Activated T-cell treated with anti-CD3 and anti-CD28 coated beads, Interleukin-2, amount 50 U/mL, for 24 hours (primary cell): ENCODE measurements around the gene MRM3.
"Not testable (repeated sequence)": the region's sequence is repeated elsewhere in the genome, so short reads cannot be mapped to it uniquely, and the experiment has no call there.

ENCODE experiments used
- DNase-seq: peaks from one replicate; pipeline ENCODE4 v3.0.0-alpha.2; 2020
- H3K27ac Mint-ChIP-seq: 2 replicates; pipeline ENCODE4 v1.8.0; 2020; ENCODE audit warnings: mild to moderate bottlenecking, mixed read lengths
- H3K27me3 Mint-ChIP-seq: 2 replicates; pipeline ENCODE4 v1.8.0; 2020; ENCODE audit warnings: mixed read lengths
- H3K36me3 Mint-ChIP-seq: 2 replicates; pipeline ENCODE4 v1.8.0; 2020; ENCODE audit warnings: low read depth, mixed read lengths
- H3K4me1 Mint-ChIP-seq: 2 replicates; pipeline ENCODE4 v1.8.0; 2020; ENCODE audit warnings: low read depth, mixed read lengths
- H3K4me3 Mint-ChIP-seq: 2 replicates; pipeline ENCODE4 v1.8.0; 2020; ENCODE audit warnings: mild to moderate bottlenecking, moderate library complexity, mixed read lengths
- H3K9me3 Mint-ChIP-seq: 2 replicates; pipeline ENCODE4 v1.8.0; 2020; ENCODE audit warnings: mixed read lengths

The MRM3 gene

DNA sequence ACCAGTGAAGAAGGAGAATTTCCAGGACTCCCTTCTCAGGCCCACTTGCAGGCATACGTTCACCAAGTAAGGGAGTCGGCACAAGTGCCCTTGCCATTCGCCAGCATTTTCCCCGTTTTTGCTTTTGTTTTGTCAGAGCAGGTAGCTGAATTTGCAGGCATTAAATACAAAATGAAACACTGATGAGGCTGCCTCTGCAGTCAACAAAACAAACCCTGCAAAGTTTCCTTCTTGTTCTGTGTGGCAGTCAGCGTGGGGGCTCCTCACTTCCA lies 7.9 kb upstream of the MRM3 start:
- Mint-ChIP-seq H3K27ac (peak overlapping the region; percentile 91), H3K27me3 (no peaks in the 10 kb centered on the region)

DNA sequence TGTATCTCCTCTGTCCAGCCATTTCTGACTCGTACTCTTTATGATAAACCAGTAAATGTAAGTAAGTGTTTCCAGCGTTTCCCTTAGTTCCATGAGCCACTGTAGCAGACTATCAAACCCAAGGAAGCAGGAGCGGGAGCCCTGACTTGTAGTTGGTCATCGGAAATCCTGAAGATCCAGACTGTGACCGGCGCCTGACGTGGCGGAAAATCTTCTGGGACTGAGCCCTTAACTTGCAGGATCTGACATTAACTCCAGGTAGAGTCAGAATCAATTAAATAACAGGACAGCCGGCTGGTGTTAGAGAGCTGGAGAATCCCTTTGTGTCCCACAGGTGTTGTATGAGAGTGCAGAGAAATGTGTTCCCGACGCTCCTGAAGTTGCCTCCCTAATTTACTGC lies 4.1 kb upstream of the MRM3 start:
- H3K36me3 Mint-ChIP-seq: peaks cover 86% of the 10 kb centered on the region
- no peak overlapping the region for H3K4me3 Mint-ChIP-seq
- H3K4me1 Mint-ChIP-seq: peaks cover 34% of the 10 kb centered on the region
- no peaks in the 10 kb centered on the region for H3K27me3 Mint-ChIP-seq
- no peak for DNase-seq
- H3K9me3 Mint-ChIP-seq: no peaks in the 10 kb centered on the region
- H3K27ac Mint-ChIP-seq: no peak overlapping the region

More for the DNA sequence above, 7.9 kb upstream of the MRM3 start:
- no peak for DNase-seq
- Mint-ChIP-seq H3K4me3 (peak overlapping the region; percentile 54), H3K4me1 (peaks cover 25% of the 10 kb centered on the region), H3K36me3 (peaks cover 93% of the 10 kb centered on the region), H3K9me3 (no peaks in the 10 kb centered on the region)

DNA sequence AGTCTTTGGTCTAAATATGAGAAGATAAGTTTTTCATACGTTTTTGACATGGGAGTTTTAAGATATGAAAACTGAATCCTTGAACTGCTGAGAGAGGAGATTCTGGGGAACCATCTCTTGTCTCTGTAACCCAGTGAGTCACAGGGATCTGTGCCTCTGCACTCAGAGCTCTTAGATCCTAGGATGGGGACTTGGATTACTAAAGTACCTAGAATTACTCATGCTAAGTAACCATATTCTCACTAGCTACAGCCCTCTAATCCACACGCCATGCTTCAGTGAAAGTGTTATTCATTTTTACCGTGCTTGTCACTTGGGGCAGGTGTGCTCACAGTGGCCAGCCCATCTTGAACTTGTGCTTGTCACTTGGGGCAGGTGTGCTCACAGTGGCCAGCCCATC lies 2.0 kb downstream of the MRM3 start:
- Mint-ChIP-seq H3K36me3 (peaks cover 82% of the 10 kb centered on the region), H3K4me1 (peaks cover 40% of the 10 kb centered on the region), H3K9me3 (no peaks in the 10 kb centered on the region), H3K27me3 (no peaks in the 10 kb centered on the region), H3K4me3 (peak overlapping the region; percentile 99), H3K27ac (peak overlapping the region; percentile 99)
- no peak for DNase-seq

DNA sequence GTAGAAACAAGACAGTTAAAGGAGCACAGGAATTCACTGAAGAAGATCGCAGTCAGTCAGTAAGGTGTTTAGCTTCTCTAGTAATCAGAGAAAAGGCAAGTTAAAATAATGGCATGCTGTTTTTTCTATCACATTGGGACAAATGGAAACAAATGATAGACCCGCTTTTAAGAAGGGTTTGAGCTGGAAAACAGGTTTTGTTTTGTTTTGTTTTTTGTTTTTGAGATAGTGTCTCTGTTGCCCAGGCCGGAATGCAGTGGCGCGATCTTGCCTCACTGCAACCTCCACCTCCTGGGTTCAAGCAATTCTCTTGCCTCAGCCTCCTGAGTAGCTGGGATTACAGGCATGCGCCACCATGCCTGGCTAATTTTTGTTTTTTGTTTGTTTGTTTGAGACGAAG lies 3.7 kb downstream of the MRM3 start:
- H3K27me3 Mint-ChIP-seq, DNase-seq, H3K4me3 Mint-ChIP-seq, H3K9me3 Mint-ChIP-seq, H3K27ac Mint-ChIP-seq: not testable (repeated sequence)
- peaks cover 88% of the 10 kb centered on the region for H3K36me3 Mint-ChIP-seq
- peaks cover 35% of the 10 kb centered on the region for H3K4me1 Mint-ChIP-seq

DNA sequence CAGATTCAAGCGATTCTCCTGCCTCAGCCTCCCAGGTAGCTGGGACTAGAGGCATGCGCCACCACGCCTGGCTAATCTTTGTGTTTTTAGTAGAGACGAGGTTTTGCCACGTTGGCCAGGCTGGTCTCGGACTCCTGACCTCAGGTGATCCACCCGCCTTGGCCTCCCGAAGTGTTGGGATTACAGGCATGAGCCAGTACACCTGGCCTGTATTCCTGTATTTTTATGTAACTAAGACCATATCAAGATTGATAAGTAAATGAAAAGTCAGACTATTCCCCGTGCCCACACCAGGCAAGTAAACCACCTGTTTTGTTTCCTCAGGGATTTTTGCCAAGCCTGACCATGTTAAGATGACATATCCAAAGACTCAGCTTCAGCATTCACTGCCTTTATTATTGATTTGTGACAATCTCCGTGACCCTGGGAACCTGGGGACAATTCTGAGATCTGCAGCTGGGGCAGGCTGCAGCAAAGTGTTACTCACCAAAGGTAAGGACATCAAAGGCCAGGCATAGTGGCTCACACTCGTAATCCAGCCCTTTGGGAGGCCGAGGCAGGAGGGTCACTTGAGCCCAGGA lies 5.6 kb downstream of the MRM3 start:
- no peaks in the 10 kb centered on the region for H3K27me3 Mint-ChIP-seq
- DNase-seq: no peak
- H3K36me3 Mint-ChIP-seq: peaks cover 88% of the 10 kb centered on the region
- no peak overlapping the region for H3K4me3 Mint-ChIP-seq
- H3K27ac Mint-ChIP-seq: no peak overlapping the region
- no peaks in the 10 kb centered on the region for H3K9me3 Mint-ChIP-seq
- peaks cover 29% of the 10 kb centered on the region for H3K4me1 Mint-ChIP-seq

DNA sequence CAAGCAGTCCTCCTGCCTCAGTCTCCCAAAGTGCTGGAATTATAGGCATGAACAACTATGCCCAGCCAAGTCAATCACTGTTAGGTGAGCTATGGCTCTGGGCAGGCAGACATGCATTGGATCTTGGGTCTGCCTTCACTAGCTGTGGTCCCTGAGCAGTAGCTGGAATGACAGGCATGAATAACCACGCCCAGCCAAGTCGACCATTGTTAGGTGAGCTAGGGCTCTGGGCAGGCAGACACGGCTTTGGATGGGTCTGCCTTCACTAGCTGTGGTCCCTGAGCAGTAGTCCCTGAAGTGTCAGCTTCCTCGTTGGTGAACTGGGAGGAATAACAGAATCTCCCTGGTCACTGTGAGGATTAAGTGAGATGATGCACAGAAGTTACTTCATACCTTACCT lies 6.4 kb downstream of the MRM3 start:
- Mint-ChIP-seq H3K27ac (no peak overlapping the region), H3K27me3 (no peaks in the 10 kb centered on the region)

DNA sequence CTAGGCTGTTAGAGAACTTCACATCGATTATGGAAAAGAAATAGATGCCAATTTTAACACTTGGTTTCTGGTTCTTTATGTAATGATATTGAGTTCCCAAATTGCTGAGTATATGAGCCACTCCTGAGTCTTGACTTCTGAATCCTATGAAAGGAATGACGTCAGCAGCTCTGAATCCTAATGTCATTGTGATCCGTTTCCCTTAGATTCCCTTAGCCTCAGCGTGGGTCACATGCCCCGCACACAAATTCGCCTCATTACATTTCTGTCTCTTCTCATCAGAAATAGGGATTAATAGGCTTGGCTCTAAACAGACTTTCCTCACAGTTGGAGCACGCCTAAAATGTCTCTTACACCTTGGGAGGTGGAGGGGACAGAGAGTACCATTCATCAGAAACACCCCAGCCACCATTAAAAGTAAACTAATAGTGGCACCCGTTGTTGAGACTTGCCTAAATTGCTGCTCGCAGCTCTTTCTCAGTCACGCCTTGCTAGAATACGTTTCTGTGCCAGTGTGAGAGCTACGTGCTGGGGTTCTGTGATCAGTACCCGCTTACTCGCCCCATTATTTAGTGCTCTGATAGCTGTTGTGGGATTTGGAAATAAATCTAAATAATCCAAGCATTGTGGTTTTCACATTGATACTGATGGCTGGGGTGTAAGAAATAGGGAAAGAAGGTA lies 7.1 kb downstream of the MRM3 start:
- Mint-ChIP-seq H3K4me3 (no peak overlapping the region), H3K36me3 (peaks cover 81% of the 10 kb centered on the region), H3K27me3 (no peaks in the 10 kb centered on the region), H3K27ac (no peak overlapping the region), H3K9me3 (no peaks in the 10 kb centered on the region), H3K4me1 (peaks cover 14% of the 10 kb centered on the region)
- DNase-seq: no peak

More for the DNA sequence above, 6.4 kb downstream of the MRM3 start:
- no peaks in the 10 kb centered on the region for H3K9me3 Mint-ChIP-seq
- DNase-seq: no peak
- peaks cover 84% of the 10 kb centered on the region for H3K36me3 Mint-ChIP-seq
- no peak overlapping the region for H3K4me3 Mint-ChIP-seq
- peaks cover 22% of the 10 kb centered on the region for H3K4me1 Mint-ChIP-seq

DNA sequence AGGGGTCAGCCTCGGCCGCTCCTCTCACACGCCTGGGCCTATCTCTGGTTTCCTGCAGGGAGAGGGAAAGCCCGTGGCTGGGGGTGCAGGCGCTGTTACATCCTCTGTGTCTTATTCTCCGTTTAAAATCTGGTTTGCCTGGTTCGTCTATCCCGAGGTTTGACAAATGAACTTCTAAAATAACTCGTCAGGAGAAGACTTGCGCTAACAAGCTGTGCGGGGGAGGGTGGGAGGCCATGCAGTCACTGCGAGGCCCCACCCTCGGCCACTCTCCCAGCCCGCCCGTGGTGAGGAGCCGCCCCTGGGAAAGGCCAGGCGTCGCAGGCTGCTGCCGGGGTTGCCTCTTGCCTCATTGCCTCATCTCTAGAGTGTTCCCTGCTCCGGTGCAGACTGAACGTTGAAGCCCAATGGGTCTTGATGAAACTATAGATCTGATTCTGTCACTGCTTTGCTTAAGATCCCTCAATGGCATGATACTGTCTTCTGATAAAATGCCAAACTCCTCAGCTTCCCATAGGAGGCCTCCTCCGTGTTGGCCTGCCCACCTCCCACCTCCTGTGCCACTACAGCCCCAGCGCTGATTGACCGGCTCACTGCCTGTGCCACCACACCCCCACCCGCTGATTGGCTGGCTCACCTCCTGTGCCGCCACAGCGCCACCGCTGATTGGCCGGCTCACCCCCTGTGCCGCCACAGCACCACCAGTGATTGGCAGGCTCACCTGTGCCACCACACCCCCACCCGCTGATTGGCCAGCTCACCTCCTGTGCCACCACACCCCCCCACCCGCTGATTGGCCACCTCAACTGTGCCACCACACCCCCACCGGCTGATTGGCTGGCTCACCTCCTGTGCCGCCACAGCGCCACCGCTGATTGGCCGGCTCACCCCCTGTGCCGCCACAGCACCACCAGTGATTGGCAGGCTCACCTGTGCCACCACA lies 8.0 kb downstream of the MRM3 start:
- H3K9me3 Mint-ChIP-seq, H3K27ac Mint-ChIP-seq, H3K27me3 Mint-ChIP-seq, DNase-seq, H3K4me3 Mint-ChIP-seq: not testable (repeated sequence)
- peaks cover 78% of the 10 kb centered on the region for H3K36me3 Mint-ChIP-seq
- H3K4me1 Mint-ChIP-seq: peaks cover 13% of the 10 kb centered on the region

DNA sequence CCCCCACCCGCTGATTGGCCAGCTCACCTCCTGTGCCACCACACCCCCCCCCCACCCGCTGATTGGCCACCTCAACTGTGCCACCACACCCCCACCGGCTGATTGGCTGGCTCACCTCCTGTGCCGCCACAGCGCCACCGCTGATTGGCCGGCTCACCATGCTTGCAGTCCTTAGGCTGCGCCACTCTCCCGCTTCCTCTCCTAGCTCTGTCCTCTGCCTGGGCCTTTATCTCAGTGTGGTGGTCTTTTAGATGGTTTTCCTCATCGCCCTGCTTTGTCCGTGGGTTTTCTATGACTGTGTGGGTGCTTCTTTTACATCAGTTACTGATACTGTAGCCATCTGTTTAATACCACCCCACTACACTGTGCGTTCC lies 8.7 kb downstream of the MRM3 start:
- DNase-seq, H3K4me3 Mint-ChIP-seq, H3K4me1 Mint-ChIP-seq, H3K9me3 Mint-ChIP-seq, H3K27ac Mint-ChIP-seq, H3K27me3 Mint-ChIP-seq: not testable (repeated sequence)
- H3K36me3 Mint-ChIP-seq: peaks cover 72% of the 10 kb centered on the region

DNA sequence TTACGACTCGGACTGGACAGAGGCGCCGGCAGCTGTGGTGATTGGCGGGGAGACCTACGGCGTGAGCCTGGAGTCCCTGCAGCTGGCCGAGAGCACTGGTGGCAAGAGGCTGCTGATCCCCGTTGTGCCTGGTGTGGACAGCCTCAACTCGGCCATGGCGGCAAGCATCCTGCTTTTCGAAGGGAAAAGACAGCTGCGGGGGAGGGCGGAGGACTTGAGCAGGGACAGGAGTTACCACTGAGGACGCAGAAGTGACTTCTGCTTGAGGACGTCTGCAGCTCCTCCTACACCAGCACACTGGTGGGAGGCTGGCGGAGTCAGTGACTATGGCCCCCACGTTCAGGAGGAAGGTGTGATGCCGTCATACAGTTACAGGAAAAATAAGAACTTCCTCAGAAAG lies 9.7 kb downstream of the MRM3 start:
- no peak for DNase-seq
- H3K4me3 Mint-ChIP-seq: no peak overlapping the region
- H3K27me3 Mint-ChIP-seq: no peaks in the 10 kb centered on the region
- H3K9me3 Mint-ChIP-seq: no peaks in the 10 kb centered on the region
- H3K4me1 Mint-ChIP-seq: peaks cover 7% of the 10 kb centered on the region
- H3K27ac Mint-ChIP-seq: peak overlapping the region; percentile 1
- peaks cover 66% of the 10 kb centered on the region for H3K36me3 Mint-ChIP-seq

DNA sequence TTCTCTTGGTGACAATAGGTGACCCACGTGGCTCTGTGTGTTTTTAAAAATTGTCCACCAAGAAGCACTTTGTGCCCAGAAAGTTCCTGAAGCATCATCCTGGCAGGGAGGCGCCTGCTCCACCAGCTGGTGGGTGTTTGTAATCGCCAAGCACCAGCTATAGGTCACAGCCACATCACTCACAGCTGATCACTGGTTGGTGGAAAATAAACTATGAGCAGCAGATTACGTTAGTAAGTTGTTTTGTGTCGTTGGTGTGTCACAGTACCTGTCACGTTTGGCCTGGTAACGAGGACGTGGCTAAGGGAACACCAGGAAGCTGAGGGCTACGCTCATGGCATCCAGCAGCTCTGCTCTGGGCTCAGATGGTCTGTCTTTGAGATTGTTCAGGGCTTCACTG lies 10.1 kb downstream of the MRM3 start:
- peaks cover 7% of the 10 kb centered on the region for H3K4me1 Mint-ChIP-seq
- no peak for DNase-seq
- peaks cover 63% of the 10 kb centered on the region for H3K36me3 Mint-ChIP-seq
- no peaks in the 10 kb centered on the region for H3K9me3 Mint-ChIP-seq
- H3K4me3 Mint-ChIP-seq: no peak overlapping the region
- H3K27me3 Mint-ChIP-seq: no peaks in the 10 kb centered on the region
- peak overlapping the region; percentile 29 for H3K27ac Mint-ChIP-seq

DNA sequence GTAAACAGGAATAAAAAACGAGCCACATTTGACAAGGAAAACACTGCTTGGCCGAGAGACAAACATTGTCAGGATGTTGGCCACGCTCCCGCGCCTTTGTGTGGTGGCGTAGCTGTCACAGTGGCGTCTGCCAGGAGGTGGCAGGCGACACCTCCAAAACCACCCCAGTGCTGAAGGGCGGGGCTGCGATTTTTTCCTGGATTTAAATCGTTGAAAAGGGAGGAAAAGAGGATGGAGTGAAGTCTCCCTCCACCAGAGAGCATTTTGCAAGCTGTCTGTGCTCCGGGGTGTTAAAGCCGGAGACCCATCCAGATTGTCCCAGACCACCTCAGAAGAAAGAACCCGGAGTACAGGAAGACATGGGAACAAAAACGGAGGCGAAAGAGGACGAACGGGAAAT lies 12.7 kb downstream of the MRM3 start:
- no peaks in the 10 kb centered on the region for H3K27me3 Mint-ChIP-seq
- peaks cover 7% of the 10 kb centered on the region for H3K4me1 Mint-ChIP-seq
- H3K4me3 Mint-ChIP-seq: no peak overlapping the region
- peak overlapping the region; percentile 30 for H3K27ac Mint-ChIP-seq
- DNase-seq: peak; percentile 52
- peaks cover 38% of the 10 kb centered on the region for H3K36me3 Mint-ChIP-seq
- no peaks in the 10 kb centered on the region for H3K9me3 Mint-ChIP-seq

DNA sequence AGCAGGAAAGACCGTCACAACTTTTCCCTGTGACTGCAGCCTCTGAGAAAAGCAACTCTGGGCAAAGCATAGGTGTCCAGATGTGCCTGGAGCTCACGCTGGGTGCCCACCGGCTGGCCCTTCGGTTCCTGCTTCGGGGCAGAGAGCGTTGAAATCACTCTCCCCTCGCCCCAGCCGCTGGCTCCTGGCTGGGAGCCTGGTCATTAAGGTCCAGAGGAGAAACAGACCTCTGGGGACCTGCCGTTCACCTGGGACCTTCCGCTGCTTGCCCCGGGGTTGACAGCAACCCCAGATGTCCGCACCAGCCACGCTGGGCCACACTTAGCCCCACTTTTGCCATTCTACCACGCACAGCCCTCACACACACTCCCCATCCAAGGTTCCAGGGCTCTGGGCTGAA lies 13.1 kb downstream of the MRM3 start:
- Mint-ChIP-seq H3K36me3 (peaks cover 34% of the 10 kb centered on the region), H3K27ac (no peak overlapping the region), H3K4me3 (no peak overlapping the region), H3K9me3 (no peaks in the 10 kb centered on the region), H3K4me1 (peaks cover 7% of the 10 kb centered on the region), H3K27me3 (no peaks in the 10 kb centered on the region)
- no peak for DNase-seq

DNA sequence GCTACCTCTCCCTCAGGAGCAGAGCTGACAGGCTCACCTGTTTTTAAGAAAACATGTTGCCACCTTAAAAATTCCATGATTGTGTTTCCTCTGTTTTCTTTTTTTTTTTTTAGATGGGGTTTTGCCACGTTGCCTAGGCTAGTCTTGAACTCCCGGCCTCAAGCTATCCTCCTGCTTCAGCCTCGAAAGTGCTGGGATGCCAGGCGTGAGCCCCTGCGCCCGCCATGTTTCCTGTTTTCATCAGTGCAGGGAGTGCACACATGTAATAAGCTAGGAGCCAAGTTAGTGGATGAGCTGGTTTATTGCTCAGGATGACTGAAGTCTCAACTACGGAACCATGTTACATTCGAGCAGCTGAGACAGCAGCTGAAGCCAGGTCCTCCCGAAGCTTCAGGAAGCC lies 13.6 kb downstream of the MRM3 start:
- no peak for DNase-seq
- Mint-ChIP-seq H3K27me3 (no peaks in the 10 kb centered on the region), H3K4me3 (no peak overlapping the region), H3K4me1 (peaks cover 7% of the 10 kb centered on the region), H3K9me3 (no peaks in the 10 kb centered on the region), H3K36me3 (peaks cover 33% of the 10 kb centered on the region), H3K27ac (no peak overlapping the region)

DNA sequence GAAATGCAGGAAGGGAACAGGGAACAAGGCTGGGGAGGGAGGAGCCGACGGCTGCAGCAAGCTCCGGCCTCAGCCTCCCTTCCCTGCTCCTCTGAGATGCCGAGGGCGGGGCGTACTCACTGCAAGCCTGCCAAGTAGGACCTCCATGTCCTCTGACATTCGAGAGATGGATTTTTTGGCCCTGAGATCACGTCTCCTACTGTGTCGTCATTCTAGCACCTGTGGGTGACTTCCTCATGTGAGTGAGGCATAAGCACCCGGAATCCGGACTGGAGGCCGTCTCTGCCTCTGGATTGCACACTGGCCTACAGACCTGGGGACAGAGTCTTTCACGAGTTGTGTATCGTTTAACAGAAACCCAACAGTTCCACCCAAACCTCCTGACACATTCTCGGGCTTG lies 14.5 kb downstream of the MRM3 start:
- Mint-ChIP-seq H3K36me3 (peaks cover 25% of the 10 kb centered on the region), H3K27ac (no peak overlapping the region), H3K4me1 (peaks cover 7% of the 10 kb centered on the region), H3K4me3 (no peak overlapping the region), H3K27me3 (no peaks in the 10 kb centered on the region), H3K9me3 (no peaks in the 10 kb centered on the region)
- DNase-seq: no peak
